HG03060 (cell line): ENCODE data around the gene STAT3.

Experiments
- ATAC-seq: cut with Tn5 transposase; IDR thresholded peaks from one replicate; pipeline ENCODE4 v1.9.1; 2021; ENCODE audit warnings: low read depth, moderate number of reproducible peaks; ENCODE audit not compliant: unreplicated experiment

STAT3 gene

DNA sequence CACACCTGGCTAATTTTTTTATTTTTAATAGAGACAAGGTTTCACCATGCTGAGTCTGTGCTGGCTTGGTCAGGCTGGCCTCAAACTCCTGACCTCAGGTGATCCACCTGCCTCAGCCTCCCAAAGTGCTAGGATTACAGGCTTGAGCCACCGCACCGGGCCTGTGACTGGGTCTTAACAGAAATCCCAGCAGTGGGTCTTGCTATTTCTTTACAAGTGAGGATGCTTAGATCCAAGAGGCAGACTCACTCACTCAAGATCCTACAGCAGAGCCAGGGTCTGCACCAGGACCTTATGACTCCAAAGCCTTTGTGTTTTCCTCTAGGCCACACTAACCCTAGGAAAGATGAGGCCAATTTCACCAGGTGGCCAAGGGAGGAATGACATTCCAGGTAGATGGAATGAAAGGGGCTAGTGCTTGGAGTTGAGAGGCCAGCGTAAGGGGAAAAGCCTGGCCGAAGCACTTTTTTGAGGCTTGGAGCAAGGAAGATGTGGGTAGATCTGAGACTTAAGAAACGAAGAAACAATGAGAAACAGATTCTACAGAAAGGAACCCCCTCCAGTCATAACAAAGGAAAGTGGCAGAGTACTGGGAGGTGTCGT is 105.7 kb downstream of the STAT3 start:
- no peak for ATAC-seq

DNA sequence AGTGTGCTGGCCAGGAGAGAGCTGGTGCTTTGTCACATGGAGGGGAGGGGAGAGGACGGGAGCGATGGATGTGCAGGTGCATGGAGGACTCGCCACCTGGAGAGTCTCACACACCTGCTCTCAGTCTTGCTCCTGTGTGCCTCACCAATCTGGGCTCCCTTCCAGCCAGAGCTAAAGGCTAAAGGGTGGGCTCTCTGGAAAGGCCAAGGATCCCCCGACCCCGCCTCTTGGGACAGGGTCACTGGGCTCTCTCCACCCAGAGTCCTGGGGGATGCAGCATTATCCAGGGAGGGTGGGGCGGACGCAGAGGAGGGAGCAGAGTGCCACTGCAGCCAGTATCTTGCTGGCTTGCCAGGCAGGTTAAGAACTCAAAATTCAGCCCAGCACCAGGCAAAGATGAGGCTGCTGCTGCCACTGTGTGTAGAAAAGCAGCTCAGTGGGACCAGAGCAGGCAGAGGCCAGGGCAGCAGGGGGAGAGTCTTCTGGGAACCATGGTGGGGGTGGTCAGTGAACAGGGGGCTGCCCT is 106.6 kb downstream of the STAT3 start:
- no peak for ATAC-seq

DNA sequence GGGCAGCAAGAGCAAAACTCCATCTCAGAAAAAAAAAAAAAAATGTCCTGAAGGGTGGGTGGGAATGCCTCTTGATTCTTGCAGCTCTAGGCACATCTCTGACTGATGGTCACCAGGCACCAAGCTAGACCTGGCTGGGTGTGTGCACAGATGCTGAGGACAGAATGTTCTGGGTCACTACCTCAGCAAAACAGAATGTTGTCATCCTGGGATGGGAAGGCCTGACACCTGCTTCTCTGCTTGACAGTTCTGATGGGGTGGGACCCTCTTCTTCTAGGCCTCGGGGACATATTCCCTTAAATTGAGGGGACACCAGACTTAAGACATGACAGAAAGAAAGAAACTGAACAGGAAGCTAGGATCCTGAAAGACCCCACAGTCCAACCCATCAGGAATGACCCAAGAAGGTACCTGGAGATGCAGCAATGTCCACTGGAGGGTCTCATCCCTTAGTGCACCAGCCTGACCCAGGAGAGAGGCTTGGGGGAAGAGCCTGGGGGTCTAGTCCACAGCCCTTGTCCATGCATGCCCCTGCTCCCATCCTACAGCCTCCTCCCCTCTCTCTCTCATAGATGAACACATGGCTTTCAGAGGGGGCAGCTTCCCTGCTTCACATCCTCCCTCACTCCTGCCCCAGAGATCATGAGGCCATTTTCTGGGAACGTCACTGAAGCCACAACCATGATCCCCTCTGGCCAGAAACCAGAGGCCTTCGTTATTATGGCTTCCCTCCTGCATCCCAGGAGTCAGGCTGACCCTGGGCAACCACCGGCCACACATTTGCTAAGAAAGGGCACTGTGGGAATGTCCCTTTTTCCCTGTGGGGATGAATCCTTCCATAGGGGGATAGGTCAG is 108.2 kb downstream of the STAT3 start:
- ATAC-seq, result no peak

DNA sequence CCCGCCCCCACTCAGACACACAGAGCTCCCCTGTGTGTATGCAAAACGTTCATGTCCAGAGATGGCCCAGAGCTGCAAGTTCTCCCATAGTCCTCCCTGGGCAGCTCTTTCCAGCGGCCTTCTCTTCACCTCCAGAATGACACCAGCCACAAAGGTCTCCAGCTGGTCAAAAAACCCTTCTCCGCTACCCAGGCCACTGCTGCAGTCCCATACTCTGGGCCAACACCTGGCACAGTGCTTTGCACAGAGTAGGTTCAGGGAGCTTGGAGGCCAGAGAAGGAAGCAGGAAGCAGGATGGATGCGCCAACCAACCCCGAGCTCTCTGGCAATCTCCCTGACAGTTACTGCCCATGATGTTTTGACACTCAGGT is 110.9 kb downstream of the STAT3 start:
- ATAC-seq, result no peak

DNA sequence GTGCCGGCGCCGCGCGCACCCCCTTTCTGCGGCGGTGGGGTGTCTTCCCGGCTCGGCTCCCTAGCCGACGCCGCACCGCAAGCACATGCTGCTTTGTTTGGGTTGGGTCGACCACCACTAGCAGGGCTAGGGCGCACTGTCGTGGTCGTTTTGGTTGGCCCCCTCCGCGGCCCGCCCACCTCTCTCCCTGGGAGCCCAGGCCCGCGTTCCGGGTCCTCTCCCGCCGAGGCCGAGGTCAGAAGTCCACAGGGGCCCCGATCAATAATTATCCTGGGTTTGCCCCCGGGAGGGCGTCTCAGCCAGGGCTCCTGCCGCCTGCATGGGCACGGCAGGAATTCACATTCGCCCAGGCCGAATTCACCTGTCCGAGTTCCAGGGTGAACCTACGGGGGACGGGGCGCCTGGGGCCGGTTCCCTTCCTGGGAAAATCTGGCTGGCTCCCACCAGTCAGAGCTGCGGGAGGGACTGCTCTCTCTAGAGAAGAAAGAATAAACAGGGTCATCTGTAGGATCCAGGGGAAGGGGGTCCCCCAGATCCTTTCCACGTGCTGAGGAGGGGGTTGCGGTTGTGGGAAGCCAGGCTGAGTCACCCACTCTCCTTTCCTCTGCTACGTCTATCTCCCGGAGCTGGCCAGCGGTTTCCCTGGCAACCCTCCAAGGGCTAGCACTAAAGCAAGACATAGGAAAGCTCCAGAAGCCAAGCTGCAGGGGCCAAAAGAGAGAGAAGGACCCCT is 111.5 kb downstream of the STAT3 start:
- no peak for ATAC-seq

DNA sequence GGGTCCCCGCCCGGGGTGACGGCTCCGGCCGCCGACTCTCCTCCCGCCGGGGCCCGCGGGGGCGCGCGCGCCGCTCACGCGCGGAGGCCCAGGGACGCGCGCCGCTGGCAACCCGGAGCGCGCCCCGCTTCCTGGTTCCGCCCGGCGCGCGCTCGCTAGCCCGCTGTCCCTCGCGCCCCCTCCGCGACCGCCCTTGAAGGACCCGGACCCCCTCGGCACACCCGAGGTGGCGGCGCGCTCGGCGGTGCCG is 112.0 kb downstream of the STAT3 start, which contains the start of gene STAT5B:
Gene STAT5B (minus strand): TSS at position 33 of the 250 bp plus-strand sequence. CDS start 44,264 bp downstream, outside the sequence.
- no peak for ATAC-seq

DNA sequence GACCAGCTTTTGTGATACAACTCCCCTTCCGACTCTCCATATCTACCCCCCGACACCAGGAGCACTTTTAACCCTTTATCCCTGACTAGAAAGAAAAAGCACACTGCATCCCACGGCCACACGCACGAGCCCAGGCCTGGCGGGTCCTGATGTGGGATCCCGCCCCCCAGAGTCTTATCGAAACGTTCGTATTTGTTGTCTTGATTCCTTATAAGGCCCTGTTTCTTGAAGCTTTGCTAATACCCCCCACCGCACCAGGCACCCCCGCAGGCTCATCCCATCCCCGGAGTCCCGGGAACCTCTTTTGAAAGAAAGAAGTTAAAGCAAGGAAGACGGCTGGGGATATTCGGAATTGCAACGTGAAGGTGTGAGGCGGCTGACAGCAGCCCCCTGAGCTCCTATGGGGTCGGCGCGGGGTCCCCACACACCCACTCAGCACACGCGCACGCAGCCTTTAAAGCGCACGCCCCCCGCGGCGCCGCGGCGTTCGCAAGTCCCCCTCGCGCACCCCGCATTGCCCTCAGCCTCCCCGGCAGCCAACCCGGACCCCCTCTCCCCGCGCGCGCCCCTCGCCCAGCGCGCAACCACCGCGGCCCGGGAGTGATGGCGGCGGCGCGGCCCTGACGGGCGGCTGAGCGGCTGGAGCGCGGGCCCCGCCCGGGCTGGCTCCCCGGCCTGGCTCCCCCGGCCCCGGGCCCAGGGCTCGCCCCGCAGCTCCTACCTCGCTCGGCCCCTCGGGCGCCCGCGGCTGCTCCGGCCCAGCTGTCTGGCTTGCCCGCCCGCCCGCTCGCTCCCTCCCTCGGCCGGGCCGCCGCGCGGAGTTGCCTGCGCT is 112.5 kb downstream of the STAT3 start:
- ATAC-seq, result no peak

DNA sequence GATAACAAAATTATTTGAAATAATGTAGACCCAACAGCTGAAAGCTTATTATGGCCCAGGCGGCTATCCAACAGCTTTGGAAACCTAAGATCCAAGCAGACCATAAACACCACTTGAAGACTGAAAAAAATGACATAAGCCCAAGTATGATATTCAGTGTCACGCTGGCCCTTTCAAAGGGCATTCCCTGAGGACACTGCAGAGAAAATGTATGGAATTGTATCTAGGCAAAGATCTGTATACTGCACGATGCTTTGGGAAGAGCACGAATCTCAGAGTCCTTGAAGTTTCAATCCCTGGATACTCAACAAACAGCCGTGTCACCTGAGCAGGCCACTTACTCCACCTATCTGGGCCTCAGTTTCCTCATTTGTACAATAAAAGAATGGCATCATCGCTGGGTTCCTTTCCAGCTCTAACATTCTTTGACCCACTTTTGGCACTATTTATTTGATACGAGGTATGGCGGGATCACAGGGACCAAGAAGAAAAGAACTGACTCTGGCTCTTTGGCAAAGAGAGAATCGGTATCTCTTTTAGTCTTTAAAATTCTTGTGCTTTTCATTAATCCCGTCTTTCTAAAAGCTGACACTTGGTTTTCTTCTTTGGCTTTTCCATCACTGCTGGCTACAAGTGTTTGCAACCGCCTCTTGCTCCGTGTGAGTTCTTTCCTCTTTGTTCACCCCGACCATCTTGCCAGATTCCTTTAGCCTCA is 113.3 kb downstream of the STAT3 start:
- ATAC-seq, result no peak

DNA sequence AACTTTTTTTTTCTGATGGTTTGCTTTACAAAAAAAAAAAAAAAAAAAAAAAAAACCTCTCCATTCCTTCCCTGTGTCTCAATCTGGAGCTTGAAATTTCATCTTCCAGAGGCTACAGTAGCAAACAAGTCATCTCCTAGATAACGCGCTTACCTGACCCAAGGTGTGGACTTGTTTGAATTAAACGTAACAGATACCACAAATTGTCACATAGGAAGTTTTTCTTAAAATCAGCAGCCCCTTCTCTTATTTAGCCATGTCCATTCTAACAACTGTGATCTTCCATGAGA is 114.0 kb downstream of the STAT3 start:
- no peak for ATAC-seq

DNA sequence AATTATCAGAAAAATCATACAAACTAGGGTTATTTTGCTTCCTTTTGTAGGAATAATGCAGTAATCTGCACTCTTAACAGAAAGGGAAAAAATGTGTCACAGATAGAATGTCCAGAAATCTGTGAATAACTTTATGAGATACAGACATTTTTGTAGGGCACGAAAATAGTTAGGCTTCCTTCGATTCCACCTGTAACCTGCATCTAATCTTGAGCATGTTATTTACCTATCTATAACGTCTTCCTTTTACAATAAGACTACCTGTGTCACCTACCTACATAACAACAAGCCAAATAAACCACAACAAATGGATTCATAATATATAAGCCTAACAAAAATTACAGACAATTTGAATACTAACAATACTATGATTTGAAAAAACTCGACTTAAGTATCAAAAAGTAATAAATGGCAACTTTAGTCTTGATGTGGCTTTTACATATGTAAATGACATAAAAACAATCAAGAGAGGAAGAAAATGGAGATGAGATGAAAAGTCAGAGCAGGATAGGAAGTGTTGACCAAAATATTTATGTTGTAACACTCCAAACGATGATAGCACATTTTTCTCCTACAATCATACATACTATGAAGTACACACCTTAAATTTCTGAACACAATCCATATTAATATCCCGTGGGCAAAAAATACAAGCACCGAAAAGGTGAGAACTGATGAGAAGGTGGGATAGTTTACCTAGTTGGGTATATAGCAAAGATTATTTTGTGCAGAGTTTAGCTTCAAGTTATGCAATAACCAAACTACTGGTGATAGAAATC is 114.6 kb downstream of the STAT3 start:
- ATAC-seq, result no peak

DNA sequence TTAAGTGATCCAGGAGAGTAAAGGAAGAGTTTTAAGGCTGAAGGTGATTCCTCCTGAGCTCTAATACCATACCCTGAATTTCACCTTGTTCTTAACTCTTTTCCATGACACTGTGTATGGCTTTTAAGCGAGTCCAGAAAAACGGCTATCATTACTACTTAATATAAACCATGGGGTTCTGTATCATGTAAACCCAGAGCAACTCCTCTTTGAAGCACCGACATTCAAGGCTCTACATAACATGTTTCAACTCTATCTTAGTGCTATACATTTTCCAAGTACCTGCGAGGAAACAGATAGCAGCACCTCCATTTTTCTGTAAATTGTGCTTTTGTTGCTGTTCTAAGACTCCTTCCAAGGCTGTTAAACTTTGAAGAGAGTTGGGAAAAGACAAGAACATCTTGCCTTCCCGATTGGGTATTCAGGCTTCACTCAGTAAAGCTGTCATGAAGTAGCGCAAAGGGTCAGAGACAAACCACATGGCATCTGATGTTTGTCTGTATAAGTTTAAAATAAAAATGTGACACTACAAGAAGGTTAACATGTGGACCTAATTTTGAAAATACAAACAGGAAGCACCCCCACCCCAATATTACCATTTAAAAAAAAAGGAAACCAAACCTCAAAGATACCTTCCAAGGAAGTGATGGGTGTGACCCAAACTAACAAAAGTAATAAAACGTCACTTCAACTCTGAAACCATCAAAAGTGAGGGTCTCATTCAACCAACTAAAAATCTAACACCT is 115.9 kb downstream of the STAT3 start:
- ATAC-seq, result no peak

DNA sequence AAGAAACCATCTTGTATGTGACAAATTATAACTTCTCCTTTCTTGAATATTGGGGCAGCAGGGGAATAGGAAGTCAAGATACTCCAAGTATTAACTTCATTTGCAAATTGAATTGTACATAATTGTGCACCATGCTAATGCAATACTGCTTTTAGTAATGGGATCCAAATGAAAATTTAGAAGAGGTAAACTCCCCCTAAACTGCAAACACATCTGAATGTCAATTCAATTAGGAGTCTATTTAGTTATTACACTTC is 116.5 kb downstream of the STAT3 start:
- no peak for ATAC-seq

DNA sequence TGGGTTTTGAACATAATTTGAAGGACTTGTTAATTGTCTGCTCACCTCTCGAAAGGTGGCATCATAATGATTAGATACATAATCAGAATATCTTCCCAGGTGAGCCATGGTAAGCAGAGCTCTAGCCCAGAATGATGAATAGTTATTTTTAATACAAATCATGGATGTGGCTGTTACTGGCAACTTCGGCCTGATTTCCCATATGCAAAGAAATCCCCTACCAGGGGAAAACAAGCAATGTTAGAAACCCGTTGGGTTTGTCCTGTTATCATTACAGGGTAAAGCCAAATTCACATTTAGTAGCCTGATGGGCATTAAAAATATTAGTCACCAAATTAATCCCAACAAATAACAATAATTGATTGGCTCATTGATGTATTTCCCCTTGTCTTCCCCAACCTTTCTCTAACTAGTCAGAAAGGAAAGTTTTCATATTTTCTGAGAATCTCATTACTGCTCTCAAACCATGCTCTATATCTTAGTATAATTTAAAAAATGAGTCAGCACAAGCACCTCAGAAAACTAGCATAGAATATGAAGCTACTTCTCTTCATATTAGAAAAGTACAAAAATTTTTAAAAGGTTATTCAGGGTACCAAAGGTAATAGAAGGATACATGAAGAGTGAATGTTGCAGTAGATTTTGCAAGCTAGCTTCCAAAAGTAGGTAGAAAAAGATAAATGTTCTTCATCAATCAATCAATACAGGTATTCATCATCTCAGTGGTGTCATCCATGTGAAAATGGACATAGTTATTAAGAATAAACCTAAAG is 117.0 kb downstream of the STAT3 start:
- no peak for ATAC-seq

DNA sequence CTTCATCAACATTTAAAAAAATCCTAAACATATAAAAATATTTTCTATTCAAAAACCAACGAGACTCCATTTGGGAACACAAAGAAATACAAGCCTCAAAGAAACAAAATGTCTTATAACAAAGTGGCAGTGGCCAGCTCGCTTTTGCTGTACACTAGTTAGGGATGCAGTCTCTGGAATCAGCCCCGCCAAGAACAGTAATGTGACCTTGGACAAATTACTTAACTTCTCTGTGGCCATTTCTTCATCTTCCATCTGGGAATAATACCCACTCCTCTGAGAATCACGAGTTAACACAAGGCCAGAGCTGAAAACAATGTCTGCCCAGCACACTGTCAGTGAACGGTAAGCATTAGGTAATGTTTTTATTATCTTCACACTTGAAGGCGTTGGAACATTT is 117.6 kb downstream of the STAT3 start:
- no peak for ATAC-seq

DNA sequence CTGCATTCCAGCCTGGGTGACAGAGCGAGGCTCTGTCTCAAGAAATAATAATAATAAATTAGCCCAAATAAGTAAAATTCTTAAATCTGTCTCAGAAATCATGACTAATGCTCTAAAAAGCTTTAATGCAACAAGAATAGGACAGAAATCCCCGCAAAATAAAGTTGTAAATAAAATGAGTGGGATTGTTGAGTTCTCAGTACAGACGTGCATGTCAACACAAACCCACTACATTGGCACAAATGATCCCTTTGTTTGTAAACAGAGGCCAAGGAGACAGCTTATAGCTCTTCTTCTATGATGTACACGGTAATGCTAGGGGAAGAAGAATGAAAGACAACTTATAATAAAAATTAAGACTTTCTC is 118.1 kb downstream of the STAT3 start:
- ATAC-seq, result no peak

DNA sequence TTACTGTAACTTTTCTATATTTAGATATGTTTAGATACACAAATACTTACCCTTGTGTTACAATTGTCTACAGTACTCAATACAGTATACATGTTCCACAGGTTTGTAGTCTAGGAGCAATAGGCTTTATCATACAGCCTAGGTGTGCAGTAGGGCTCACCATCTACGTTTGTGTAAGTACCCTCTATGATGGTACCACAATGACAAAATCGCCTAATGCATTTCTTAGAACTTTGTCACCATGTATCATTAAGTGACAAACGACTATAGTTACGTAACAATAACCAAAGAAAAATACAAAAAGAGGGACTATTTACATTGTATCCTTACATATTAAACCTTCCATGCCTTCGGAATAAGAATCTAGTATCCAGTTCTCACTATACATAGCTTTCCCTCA is 120.0 kb downstream of the STAT3 start:
- no peak for ATAC-seq

DNA sequence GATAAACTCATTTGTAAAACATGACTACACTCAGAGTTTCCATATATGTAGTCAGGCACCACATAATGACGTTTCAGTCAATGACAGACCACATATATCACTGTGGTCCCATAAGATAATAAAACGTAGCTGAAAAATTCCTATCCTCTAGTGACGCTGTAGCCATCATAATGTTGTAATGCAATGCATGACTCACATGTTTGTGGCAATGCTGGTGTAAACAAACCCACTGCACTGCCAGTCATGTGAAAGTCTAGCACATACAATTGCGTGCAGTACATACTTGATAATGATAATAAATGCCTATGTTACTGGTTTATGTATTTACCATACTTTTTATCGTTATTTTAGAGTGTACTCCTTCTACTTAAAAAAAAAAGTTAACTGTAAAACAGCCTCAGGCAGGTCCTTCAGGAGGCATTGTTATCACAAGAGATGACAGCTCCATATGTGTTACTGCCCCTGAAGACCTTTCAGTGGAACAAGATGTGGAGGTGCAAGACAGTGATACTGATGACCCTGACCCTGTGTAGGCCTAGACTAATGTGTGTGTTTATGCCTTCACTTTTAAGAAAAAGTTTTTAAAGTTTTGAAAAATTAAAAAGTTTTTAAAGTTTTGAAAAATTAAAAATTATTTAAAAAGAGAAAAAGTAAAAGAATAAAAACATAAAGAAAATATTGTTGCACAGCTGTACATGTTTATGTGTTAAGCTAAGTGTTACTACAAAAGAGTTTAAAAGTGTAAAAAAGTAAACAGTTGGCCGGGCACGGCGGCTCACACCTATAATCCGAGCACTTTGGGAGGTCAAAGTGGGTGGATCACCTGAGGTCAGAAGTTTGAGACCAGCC is 121.1 kb downstream of the STAT3 start:
- ATAC-seq, result no peak

DNA sequence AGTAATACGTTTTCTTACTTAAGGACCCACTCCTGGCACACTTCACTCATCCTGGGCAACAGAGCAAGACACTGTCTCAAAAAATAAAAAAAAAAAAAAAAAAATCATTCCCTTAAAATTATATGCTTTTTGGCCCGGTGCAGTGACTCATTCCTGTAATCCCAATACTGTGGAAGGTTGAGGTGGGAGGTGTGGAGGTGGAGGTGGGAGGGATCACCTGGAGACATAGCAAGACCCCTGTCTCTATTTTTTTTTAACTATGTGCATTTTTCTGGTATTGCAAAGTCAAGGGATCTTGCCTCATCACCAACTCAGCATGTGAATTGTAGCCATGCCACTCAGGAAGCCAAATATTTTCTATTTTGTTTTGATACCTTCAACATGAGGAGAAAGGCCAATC is 121.8 kb downstream of the STAT3 start:
- ATAC-seq, result no peak
